Mucosa of rectum (tissue), 2 donors: ENCODE data around the gene CCDC77.

ENCODE experiments used
- H3K27ac ChIP-seq, 2 donors: one replicate each; pipeline ENCODE4 v1.7.0; 2013; ENCODE audit warnings: inconsistent platforms in 2 of 2, low read depth in 2 of 2, low read length in 2 of 2
- H3K27me3 ChIP-seq, 2 donors: one replicate each; pipeline ENCODE4 v1.7.0; 2013; ENCODE audit warnings: low read length in 2 of 2; ENCODE audit not compliant: control insufficient read depth in 2 of 2, insufficient read depth in 2 of 2
- H3K36me3 ChIP-seq, 2 donors: one replicate each; pipeline ENCODE4 v1.7.0; 2013; ENCODE audit warnings: low read length in 2 of 2; ENCODE audit not compliant: control insufficient read depth in 2 of 2, insufficient read depth in 2 of 2
- H3K4me1 ChIP-seq, 2 donors: one replicate each; pipeline ENCODE4 v1.7.0; 2013; ENCODE audit warnings: low read length in 2 of 2, mild to moderate bottlenecking in 1 of 2; ENCODE audit not compliant: control insufficient read depth in 2 of 2, insufficient read depth in 2 of 2
- H3K4me3 ChIP-seq, 2 donors: one replicate each; pipeline ENCODE4 v1.7.0; 2013; ENCODE audit warnings: low read length in 2 of 2
- H3K9ac ChIP-seq, 2 donors: one replicate each; pipeline ENCODE4 v1.7.0; 2013; ENCODE audit warnings: low read length in 2 of 2, low read depth in 1 of 2, mild to moderate bottlenecking in 1 of 2
- H3K9me3 ChIP-seq, 2 donors: one replicate each; pipeline ENCODE4 v1.7.0; 2013; ENCODE audit warnings: low read length in 2 of 2; ENCODE audit not compliant: control insufficient read depth in 2 of 2
- donor health status: healthy.
- donor health status: Normal muscosa, but diverticular disease.

CCDC77 gene

GRCh38 chr12:450438-450837 is 49.0 kb downstream of the CCDC77 start:
- no peaks in the 10 kb centered on the region for H3K36me3 ChIP-seq
- no peak overlapping the region for H3K9ac ChIP-seq
- H3K4me1 ChIP-seq: peaks cover 12 to 13% of the 10 kb centered on the region in 2 donors
- peak overlapping the region; percentile 32 to 60 for H3K27ac ChIP-seq
- H3K4me3 ChIP-seq: no peak overlapping the region
- no peaks in the 10 kb centered on the region for H3K9me3 ChIP-seq
- no peaks in the 10 kb centered on the region for H3K27me3 ChIP-seq

- H3K36me3 ChIP-seq: no peaks in the 10 kb centered on the region
- H3K27ac ChIP-seq: no peak overlapping the region
- peaks cover 12 to 13% of the 10 kb centered on the region in 2 donors for H3K4me1 ChIP-seq
- no peaks in the 10 kb centered on the region for H3K9me3 ChIP-seq
- H3K9ac ChIP-seq: no peak overlapping the region
- H3K27me3 ChIP-seq: no peaks in the 10 kb centered on the region
- no peak overlapping the region for H3K4me3 ChIP-seq
Measured at GRCh38 chr12:452667-453210, 51.3 kb downstream of the CCDC77 start.

GRCh38 chr12:454833-455232 is 53.4 kb downstream of the CCDC77 start:
- H3K36me3 ChIP-seq: no peaks in the 10 kb centered on the region
- no peaks in the 10 kb centered on the region for H3K27me3 ChIP-seq
- H3K4me1 ChIP-seq: peaks cover 16% of the 10 kb centered on the region in 2 donors
- no peak overlapping the region for H3K4me3 ChIP-seq
- H3K9me3 ChIP-seq: no peaks in the 10 kb centered on the region
- no peak overlapping the region for H3K27ac ChIP-seq
- H3K9ac ChIP-seq: no peak overlapping the region

- Histone ChIP-seq H3K4me1 (peaks cover 9 to 11% of the 10 kb centered on the region in 2 donors), H3K4me3 (no peak overlapping the region), H3K27ac (no peak overlapping the region)
Measured at GRCh38 chr12:455821-456220, 54.4 kb downstream of the CCDC77 start.

GRCh38 chr12:457676-458075 is 56.2 kb downstream of the CCDC77 start:
- H3K9ac ChIP-seq: no peak overlapping the region
- no peak overlapping the region for H3K27ac ChIP-seq
- peaks cover 0 to 2% of the 10 kb centered on the region in 2 donors for H3K36me3 ChIP-seq
- no peak overlapping the region for H3K4me3 ChIP-seq
- no peaks in the 10 kb centered on the region for H3K27me3 ChIP-seq
- H3K4me1 ChIP-seq: peaks cover 8 to 16% of the 10 kb centered on the region in 2 donors
- no peaks in the 10 kb centered on the region for H3K9me3 ChIP-seq

More at GRCh38 chr12:455821-456220, 54.4 kb downstream of the CCDC77 start:
- Histone ChIP-seq H3K27me3 (no peaks in the 10 kb centered on the region), H3K9me3 (no peaks in the 10 kb centered on the region), H3K36me3 (no peaks in the 10 kb centered on the region), H3K9ac (no peak overlapping the region)

GRCh38 chr12:459050-459429 is 57.6 kb downstream of the CCDC77 start:
- no peaks in the 10 kb centered on the region for H3K27me3 ChIP-seq
- peak overlapping the region; percentile 66 to 73 for H3K4me3 ChIP-seq
- peak overlapping the region; percentile 29 to 77 for H3K27ac ChIP-seq
- H3K9ac ChIP-seq: peak overlapping the region in 1 of 2 donors; percentile 54
- H3K4me1 ChIP-seq: peaks cover 8 to 29% of the 10 kb centered on the region in 2 donors
- H3K9me3 ChIP-seq: no peaks in the 10 kb centered on the region
- peaks cover 0 to 3% of the 10 kb centered on the region in 2 donors for H3K36me3 ChIP-seq

GRCh38 chr12:459430-460258 is 58.2 kb downstream of the CCDC77 start, which contains the start of gene B4GALNT3:
Gene B4GALNT3 (plus strand): TSS chr12:459939. CDS start chr12:460377, 438 bp downstream.
- H3K4me1 ChIP-seq: peaks cover 8 to 30% of the 10 kb centered on the region in 2 donors
- peak within 1 kb of the TSS; percentile 73 to 76 for H3K4me3 ChIP-seq
- peak within 1 kb of the TSS; percentile 63 to 80 for H3K9ac ChIP-seq
- H3K27ac ChIP-seq: peak within 1 kb of the TSS; percentile 52 to 79
- H3K27me3 ChIP-seq: no peaks in the 10 kb centered on the region
- no peaks in the 10 kb centered on the region for H3K9me3 ChIP-seq
- peaks cover 0 to 3% of the 10 kb centered on the region in 2 donors for H3K36me3 ChIP-seq

- no peaks in the 10 kb centered on the region for H3K9me3 ChIP-seq
- H3K4me3 ChIP-seq: peak overlapping the region; percentile 72 to 76
- peak overlapping the region; percentile 52 to 79 for H3K27ac ChIP-seq
- peak overlapping the region; percentile 38 to 80 for H3K9ac ChIP-seq
- H3K27me3 ChIP-seq: peaks cover 0 to 3% of the 10 kb centered on the region in 2 donors
- peaks cover 8 to 35% of the 10 kb centered on the region in 2 donors for H3K4me1 ChIP-seq
- peaks cover 0 to 3% of the 10 kb centered on the region in 2 donors for H3K36me3 ChIP-seq
Measured at GRCh38 chr12:460261-461230, 59.1 kb downstream of the CCDC77 start.

- peak overlapping the region; percentile 38 to 80 for H3K9ac ChIP-seq
- H3K27me3 ChIP-seq: peaks cover 0 to 3% of the 10 kb centered on the region in 2 donors
- peak overlapping the region; percentile 52 to 79 for H3K27ac ChIP-seq
- peak overlapping the region; percentile 72 to 76 for H3K4me3 ChIP-seq
- peaks cover 0 to 3% of the 10 kb centered on the region in 2 donors for H3K36me3 ChIP-seq
- H3K4me1 ChIP-seq: peaks cover 11 to 44% of the 10 kb centered on the region in 2 donors
- H3K9me3 ChIP-seq: no peaks in the 10 kb centered on the region
Measured at GRCh38 chr12:461425-461824, 60.0 kb downstream of the CCDC77 start.
